Glutamatergic neuron (in vitro differentiated cells): Measurements from ENCODE around the gene STIMATE. TPM values are rescaled to one million over a fixed set of nuclear protein-coding genes. Genes with fewer than 3 reads are reported as not detected.
A peak's percentile ranks its signal among the peaks of the same experiment; 100 is the strongest.

ENCODE experiments used
- DNase-seq: peaks from one replicate; pipeline ENCODE4 v3.0.0; 2022
- H3K27ac Mint-ChIP-seq: one replicate; pipeline ENCODE4 v1.8.0; 2020; ENCODE audit warnings: mild to moderate bottlenecking, mixed read lengths, inconsistent platforms; ENCODE audit not compliant: unreplicated experiment
- H3K27me3 Mint-ChIP-seq: one replicate; pipeline ENCODE4 v1.8.0; 2020; ENCODE audit warnings: mild to moderate bottlenecking, moderate library complexity, mixed read lengths, inconsistent platforms; ENCODE audit not compliant: unreplicated experiment
- H3K36me3 Mint-ChIP-seq: one replicate; pipeline ENCODE4 v1.8.0; 2020; ENCODE audit warnings: mild to moderate bottlenecking, mixed read lengths, inconsistent platforms; ENCODE audit not compliant: unreplicated experiment
- H3K4me1 Mint-ChIP-seq: one replicate; pipeline ENCODE4 v1.8.0; 2020; ENCODE audit warnings: mild to moderate bottlenecking, low read depth, mixed read lengths, inconsistent platforms; ENCODE audit not compliant: unreplicated experiment
- H3K4me3 Mint-ChIP-seq: one replicate; pipeline ENCODE4 v1.8.0; 2020; ENCODE audit warnings: mild to moderate bottlenecking, mixed read lengths, inconsistent platforms; ENCODE audit not compliant: unreplicated experiment
- H3K9me3 Mint-ChIP-seq: one replicate; pipeline ENCODE4 v1.8.0; 2020; ENCODE audit warnings: mild to moderate bottlenecking, moderate library complexity, mixed read lengths, inconsistent platforms; ENCODE audit not compliant: unreplicated experiment
- total RNA-seq: library from RNA; stranded (reverse); fragmentation: NEBNext Ultra II Directional; extraction: Animal tissue kit (Norgen Biotek cat#: 25700); gene quantifications from one replicate; pipeline ENCODE4 v1.2.1, GENCODE V29; 2021; ENCODE audit not compliant: unreplicated experiment
- TF ChIP-seq, protein P1 (sequence below): fragments of 200-600 bp; sonication (generic); IDR thresholded peaks from one replicate; pipeline ENCODE4 v1.5.0; 2021; ENCODE audit not compliant: partially characterized antibody, unreplicated experiment

The STIMATE gene
- total RNA-seq, 1 donor from 2014 or later = 23.0 TPM

DNA sequence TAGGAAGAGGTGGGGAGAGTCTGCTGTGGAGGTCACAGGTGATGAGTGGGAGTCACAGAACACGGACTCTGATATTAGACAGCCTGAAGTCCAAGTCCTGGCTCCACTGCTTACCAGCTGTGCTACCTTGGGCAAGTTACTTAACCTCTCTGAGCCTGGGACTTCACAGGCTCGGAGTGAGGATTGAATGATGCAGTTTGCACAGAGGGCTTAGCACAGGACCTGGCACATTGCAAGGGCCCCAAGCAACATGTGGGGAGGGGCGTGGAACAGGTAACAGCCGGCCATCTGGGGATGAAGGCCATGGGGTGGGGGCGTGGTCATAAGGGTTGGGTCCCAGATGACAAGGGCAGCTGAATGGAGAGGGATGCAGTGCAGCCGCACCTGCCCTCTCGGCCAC is 107.0 kb downstream of the STIMATE start:
- Mint-ChIP-seq H3K36me3 (no peaks in the 10 kb centered on the region), H3K4me3 (no peak overlapping the region), H3K27me3 (peaks cover 5% of the 10 kb centered on the region), H3K9me3 (peaks cover 4% of the 10 kb centered on the region), H3K4me1 (peaks cover 9% of the 10 kb centered on the region), H3K27ac (no peak overlapping the region)
- no peak for DNase-seq
- TF ChIP-seq, protein P1, sequence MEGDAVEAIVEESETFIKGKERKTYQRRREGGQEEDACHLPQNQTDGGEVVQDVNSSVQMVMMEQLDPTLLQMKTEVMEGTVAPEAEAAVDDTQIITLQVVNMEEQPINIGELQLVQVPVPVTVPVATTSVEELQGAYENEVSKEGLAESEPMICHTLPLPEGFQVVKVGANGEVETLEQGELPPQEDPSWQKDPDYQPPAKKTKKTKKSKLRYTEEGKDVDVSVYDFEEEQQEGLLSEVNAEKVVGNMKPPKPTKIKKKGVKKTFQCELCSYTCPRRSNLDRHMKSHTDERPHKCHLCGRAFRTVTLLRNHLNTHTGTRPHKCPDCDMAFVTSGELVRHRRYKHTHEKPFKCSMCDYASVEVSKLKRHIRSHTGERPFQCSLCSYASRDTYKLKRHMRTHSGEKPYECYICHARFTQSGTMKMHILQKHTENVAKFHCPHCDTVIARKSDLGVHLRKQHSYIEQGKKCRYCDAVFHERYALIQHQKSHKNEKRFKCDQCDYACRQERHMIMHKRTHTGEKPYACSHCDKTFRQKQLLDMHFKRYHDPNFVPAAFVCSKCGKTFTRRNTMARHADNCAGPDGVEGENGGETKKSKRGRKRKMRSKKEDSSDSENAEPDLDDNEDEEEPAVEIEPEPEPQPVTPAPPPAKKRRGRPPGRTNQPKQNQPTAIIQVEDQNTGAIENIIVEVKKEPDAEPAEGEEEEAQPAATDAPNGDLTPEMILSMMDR = no peak

DNA sequence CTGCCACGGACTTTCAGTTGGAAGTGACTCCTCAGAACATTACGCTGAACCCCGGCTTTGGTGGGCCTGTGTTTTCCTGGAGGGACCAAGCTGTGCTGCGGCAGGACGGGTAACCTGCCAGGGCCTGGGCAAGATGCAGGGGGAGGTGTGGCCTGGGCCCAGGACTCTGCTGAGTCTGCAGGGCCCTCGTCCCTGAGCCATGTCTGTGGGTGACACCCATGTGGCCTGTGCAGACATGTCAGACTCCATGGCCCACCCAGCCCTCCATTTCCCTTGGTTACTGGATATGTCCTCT is 107.7 kb downstream of the STIMATE start:
- no peak overlapping the region for H3K27ac Mint-ChIP-seq
- H3K27me3 Mint-ChIP-seq = peaks cover 5% of the 10 kb centered on the region
- TF ChIP-seq, protein P1 = no peak
- peaks cover 9% of the 10 kb centered on the region for H3K4me1 Mint-ChIP-seq
- no peaks in the 10 kb centered on the region for H3K36me3 Mint-ChIP-seq
- H3K4me3 Mint-ChIP-seq = no peak overlapping the region
- H3K9me3 Mint-ChIP-seq = peaks cover 4% of the 10 kb centered on the region
- no peak for DNase-seq

DNA sequence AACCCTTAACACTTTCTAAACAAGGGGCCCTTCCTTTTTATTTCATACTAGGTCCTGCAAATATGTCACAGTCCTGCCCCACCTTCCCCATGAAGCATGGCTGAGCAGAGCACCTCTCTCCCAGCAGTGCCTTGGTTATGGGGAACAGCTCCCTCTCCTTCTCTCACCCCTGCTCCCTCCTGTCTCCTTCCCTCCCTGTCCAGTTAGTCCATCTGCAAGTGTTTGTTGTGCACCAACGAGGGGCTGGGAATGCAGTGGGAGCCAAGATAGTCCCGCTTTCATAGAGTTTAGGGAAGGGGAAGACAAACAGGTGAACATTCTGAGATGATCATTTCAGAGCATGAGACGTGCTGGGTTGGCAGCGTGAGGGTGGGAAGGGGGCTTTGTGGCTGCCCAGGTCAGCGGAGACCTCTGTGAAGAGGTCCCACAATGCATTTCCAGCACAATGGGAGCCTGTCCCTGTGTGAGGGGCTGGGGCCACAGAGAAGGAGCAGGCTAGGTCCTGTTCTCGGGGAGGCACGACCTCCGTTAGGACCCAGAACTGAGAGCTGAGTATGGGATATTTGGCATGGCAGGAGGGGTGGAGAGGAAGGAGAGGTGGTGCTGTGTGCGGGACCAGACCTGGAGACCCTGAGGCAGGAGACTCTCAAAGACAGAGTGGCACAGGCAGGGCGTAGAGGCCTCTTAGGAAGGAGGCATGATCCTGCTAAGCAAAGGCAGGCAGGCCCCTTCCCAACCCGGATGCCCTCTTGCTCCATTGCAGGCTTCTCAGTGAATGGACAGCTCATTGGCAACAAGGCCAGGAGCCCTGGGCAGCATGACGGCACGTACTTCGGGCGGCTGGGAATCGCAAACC is 108.2 kb downstream of the STIMATE start:
- Mint-ChIP-seq H3K4me3 (no peak overlapping the region), H3K9me3 (peaks cover 4% of the 10 kb centered on the region), H3K36me3 (no peaks in the 10 kb centered on the region), H3K4me1 (peaks cover 8% of the 10 kb centered on the region), H3K27ac (no peak overlapping the region), H3K27me3 (peaks cover 5% of the 10 kb centered on the region)
- TF ChIP-seq, protein P1 = no peak
- DNase-seq = no peak

DNA sequence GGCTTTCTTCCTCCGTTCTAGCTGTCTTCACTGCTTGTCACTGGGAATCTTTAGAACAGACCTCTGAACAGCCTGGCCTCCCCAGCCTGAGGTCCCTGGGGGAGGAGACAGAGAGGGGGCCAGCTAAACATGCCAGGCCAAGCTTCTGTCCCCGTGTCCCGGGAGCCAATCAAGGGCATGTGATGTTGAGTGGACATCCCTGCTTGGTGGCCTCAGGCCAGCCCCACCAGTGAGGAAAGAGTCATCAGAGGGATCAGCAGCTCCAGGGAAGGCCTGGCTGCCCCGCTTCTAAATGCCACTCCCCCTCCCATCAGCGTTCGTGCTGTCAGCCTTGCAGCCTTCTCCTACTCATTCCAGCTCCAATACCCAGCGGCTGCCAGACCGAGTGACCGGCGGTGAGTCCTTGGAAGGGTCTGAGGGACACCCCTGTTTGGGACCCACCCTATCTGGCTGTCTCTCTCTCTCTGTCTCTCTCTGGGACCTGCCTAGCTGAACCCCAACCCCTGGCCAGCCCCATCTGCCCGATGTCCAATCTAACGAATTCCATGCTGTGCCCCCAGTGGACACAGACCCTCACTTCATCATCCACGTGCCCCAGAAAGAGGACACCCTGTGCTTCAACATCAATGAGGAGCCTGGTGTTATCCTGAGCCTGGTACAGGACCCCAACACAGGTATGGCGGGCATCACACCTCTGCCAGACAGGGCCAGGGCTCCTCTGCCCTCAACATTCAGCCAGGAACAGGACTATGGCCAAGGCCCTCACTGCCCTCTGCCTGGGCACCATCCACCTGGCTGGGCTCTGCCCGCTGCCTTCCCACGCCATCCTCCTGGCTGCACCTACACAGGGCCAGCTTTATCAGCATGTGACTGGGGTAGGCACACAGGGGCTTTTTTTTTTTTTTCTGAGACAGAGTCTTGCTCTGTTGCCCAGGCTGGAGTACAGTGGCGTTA is 109.4 kb downstream of the STIMATE start:
- DNase-seq = peak; percentile 21
- no peak overlapping the region for H3K4me3 Mint-ChIP-seq
- H3K4me1 Mint-ChIP-seq = peaks cover 5% of the 10 kb centered on the region
- TF ChIP-seq, protein P1 = no peak
- no peaks in the 10 kb centered on the region for H3K36me3 Mint-ChIP-seq
- H3K9me3 Mint-ChIP-seq = peaks cover 4% of the 10 kb centered on the region
- peaks cover 5% of the 10 kb centered on the region for H3K27me3 Mint-ChIP-seq
- no peak overlapping the region for H3K27ac Mint-ChIP-seq
